HepG2 (cell line): ENCODE data around the gene ING5. TPM values are rescaled to one million over a fixed set of nuclear protein-coding genes. Genes with fewer than 3 reads are reported as not detected.
A peak's percentile ranks its signal among the peaks of the same experiment; 100 is the strongest.

Experiments used
- ARNT2 ChIP-seq: sonication (generic); formaldehyde crosslinking; IDR thresholded peaks from 2 replicates; pipeline ENCODE4 v1.8.0; 2022; ENCODE audit warnings: mild to moderate bottlenecking, low read depth, missing genetic modification reagents, moderate library complexity
- ETV5 ChIP-seq: IDR thresholded peaks from 2 replicates; pipeline ENCODE4 v1.6.1; 2018; ENCODE audit warnings: missing biosample characterization, missing genetic modification reagents, inconsistent platforms, borderline replicate concordance
- MYC ChIP-seq: sonication (generic); formaldehyde crosslinking; IDR thresholded peaks from 2 replicates; pipeline ENCODE4 v1.9.0; 2021; ENCODE audit warnings: missing genetic modification reagents, borderline replicate concordance
- NFATC3 ChIP-seq: sonication (generic); formaldehyde crosslinking; IDR thresholded peaks from 2 replicates; pipeline ENCODE4 v1.5.1; 2020; ENCODE audit warnings: mild to moderate bottlenecking, missing genetic modification reagents
- NR2C2 ChIP-seq: sonication (generic); formaldehyde crosslinking; IDR thresholded peaks from 2 replicates; pipeline ENCODE4 v1.4.0; 2020; ENCODE audit warnings: missing genetic modification reagents, mild to moderate bottlenecking, moderate library complexity, borderline replicate concordance
- SIX1 ChIP-seq: sonication (generic); formaldehyde crosslinking; IDR thresholded peaks from 2 replicates; pipeline ENCODE4 v1.4.0; 2020; ENCODE audit warnings: missing genetic modification reagents, borderline replicate concordance
- TP53 ChIP-seq: sonication (generic); formaldehyde crosslinking; conservative IDR thresholded peaks from 2 replicates; pipeline ENCODE4 v1.4.0; 2020; ENCODE audit warnings: missing genetic modification reagents
- ZBTB3 ChIP-seq: sonication (generic); formaldehyde crosslinking; IDR thresholded peaks from 2 replicates; pipeline ENCODE4 v1.4.0; 2020; ENCODE audit warnings: low read depth, mild to moderate bottlenecking, moderate library complexity, missing genetic modification reagents, borderline replicate concordance
- ZNF292 ChIP-seq: sonication (generic); formaldehyde crosslinking; IDR thresholded peaks from 2 replicates; pipeline ENCODE4 v1.8.1; 2022; ENCODE audit warnings: mild to moderate bottlenecking, low read depth, missing genetic modification reagents, borderline replicate concordance
- ZNF44 ChIP-seq: sonication (generic); formaldehyde crosslinking; IDR thresholded peaks from 2 replicates; pipeline ENCODE4 v1.5.1; 2020; ENCODE audit warnings: mild to moderate bottlenecking, missing genetic modification reagents
- ZNF550 ChIP-seq: sonication (generic); formaldehyde crosslinking; IDR thresholded peaks from 2 replicates; pipeline ENCODE4 v1.4.0; 2020; ENCODE audit warnings: mild to moderate bottlenecking, missing genetic modification reagents, borderline replicate concordance
- polyA plus RNA-seq, 8 experiments: library from polyadenylated mRNA; depleted of rRNA in 3 of 8; stranded (reverse) in 7 of 8; unstranded in 1 of 8; fragments of >200 nt; fragmentation: Illumina TruSeq in 4 of 8; extraction: Trizol in 4 of 8; gene quantifications; 2 replicates each; pipeline versions ENCODE4 v1.2.1 to v1.2.3, GENCODE V29; 2011 to 2016; ENCODE audit warnings: low read depth in 4 of 8, missing spikeins in 1 of 8, mixed read lengths in 1 of 8; ENCODE audit not compliant: insufficient read depth in 1 of 8
- total RNA-seq, 5 experiments: library from RNA; depleted of rRNA; stranded (reverse); fragments of >200 nt; fragmentation: Illumina TruSeq; extraction: Trizol; gene quantifications; 2 replicates each; pipeline ENCODE4 v1.2.3, GENCODE V29; 2016; ENCODE audit warnings: low read depth in 1 of 5
- TF ChIP-seq, protein P1 (sequence below): sonication (generic); formaldehyde crosslinking; IDR thresholded peaks from 2 replicates; pipeline ENCODE4 v1.4.0; 2020; ENCODE audit warnings: missing genetic modification reagents
- TF ChIP-seq, protein P2 (sequence below): sonication (generic); formaldehyde crosslinking; IDR thresholded peaks from 2 replicates; pipeline ENCODE4 v1.8.0; 2022; ENCODE audit warnings: missing genetic modification reagents, mild to moderate bottlenecking, inconsistent platforms, borderline replicate concordance
- TF ChIP-seq, protein P3 (sequence below): sonication (generic); formaldehyde crosslinking; IDR thresholded peaks from 2 replicates; pipeline ENCODE4 v1.4.0; 2020; ENCODE audit warnings: missing genetic modification reagents
- TF ChIP-seq, protein P4 (sequence below): sonication (generic); formaldehyde crosslinking; IDR thresholded peaks from 2 replicates; pipeline ENCODE4 v1.5.0; 2020; ENCODE audit warnings: missing genetic modification reagents, mild to moderate bottlenecking, borderline replicate concordance
- TF ChIP-seq, protein P5 (sequence below): IDR thresholded peaks from 2 replicates; pipeline ENCODE4 v1.6.1; 2016; ENCODE audit warnings: missing compliant biosample characterization, missing genetic modification reagents, borderline replicate concordance
- TF ChIP-seq, protein P6 (sequence below): sonication (generic); formaldehyde crosslinking; IDR thresholded peaks from 2 replicates; pipeline ENCODE4 v1.5.0; 2020; ENCODE audit warnings: missing genetic modification reagents

The ING5 gene
- total and polyA plus RNA-seq, 2 of the 13 experiments (the other 11 are each of a cell fraction or from before 2014, with no cell fraction given), result 61.9 to 71.9 TPM

DNA sequence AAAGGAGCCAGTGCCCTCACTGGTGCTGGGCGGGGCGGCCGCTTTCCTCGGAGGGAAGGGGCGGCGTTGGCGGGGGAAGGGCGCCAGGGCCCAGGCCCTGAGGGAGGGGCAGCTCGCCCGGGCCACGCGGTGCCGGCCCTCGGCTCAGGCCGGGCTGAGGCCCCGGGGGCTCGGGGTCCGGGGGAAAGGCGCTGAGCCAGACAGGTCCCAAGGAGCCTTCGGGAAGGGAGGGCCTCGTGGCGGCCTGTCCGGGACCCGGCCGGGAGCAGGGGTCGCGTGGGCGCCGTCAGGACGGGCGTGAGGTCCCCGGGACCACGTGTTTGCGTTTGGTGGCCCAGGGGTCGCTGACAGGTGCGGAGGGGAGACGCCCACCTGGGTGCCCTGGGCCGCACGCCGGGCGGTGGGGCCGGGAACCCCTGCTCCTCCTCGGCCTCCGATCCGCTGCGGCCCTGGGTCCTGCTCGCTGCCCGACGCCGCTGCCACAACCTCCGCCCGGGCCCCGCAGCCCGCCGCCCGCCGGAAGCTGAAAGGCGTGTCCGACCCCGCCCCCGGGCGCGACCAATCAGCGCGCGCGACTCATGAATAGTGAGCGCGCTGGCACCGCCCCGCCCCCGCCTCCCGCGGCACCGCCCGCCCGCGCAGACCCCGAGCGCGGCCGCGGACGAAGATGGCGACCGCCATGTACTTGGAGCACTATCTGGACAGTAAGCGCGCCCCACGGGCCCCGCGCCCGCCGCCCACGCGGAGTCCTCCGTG lies at the start of gene ING5 (continued):
- TF ChIP-seq ETV5 (CRISPR knock-in tag), result peak; percentile 32; the same call in 1 of the 2 replicates
- TF ChIP-seq ARNT2 (CRISPR knock-in tag), result peak; percentile 98
- peak; percentile 6; the same call in 1 of the 2 replicates for TF ChIP-seq NFATC3 (CRISPR knock-in tag)
- TF ChIP-seq, protein P1, sequence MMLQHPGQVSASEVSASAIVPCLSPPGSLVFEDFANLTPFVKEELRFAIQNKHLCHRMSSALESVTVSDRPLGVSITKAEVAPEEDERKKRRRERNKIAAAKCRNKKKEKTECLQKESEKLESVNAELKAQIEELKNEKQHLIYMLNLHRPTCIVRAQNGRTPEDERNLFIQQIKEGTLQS (CRISPR knock-in tag), result no peak; the same call in 1 of the 2 replicates
- TF ChIP-seq, protein P2, sequence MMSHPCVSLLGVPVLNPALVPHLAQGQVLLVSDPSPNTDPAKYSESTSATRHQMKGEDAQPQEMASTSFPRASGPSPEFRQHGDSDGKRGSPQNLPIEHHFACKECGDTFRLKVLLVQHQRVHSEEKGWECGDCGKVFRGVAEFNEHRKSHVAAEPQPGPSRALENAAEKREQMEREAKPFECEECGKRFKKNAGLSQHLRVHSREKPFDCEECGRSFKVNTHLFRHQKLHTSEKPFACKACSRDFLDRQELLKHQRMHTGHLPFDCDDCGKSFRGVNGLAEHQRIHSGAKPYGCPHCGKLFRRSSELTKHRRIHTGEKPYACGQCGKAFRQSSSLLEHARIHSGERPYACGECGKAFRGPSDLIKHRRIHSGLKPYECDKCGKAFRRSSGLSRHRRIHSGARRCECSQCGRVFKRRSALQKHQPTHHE, result 0 out of 2 replicates have a peak, but pooled peaks have one; percentile 77
- no peak for TF ChIP-seq SIX1
- TF ChIP-seq, protein P3, sequence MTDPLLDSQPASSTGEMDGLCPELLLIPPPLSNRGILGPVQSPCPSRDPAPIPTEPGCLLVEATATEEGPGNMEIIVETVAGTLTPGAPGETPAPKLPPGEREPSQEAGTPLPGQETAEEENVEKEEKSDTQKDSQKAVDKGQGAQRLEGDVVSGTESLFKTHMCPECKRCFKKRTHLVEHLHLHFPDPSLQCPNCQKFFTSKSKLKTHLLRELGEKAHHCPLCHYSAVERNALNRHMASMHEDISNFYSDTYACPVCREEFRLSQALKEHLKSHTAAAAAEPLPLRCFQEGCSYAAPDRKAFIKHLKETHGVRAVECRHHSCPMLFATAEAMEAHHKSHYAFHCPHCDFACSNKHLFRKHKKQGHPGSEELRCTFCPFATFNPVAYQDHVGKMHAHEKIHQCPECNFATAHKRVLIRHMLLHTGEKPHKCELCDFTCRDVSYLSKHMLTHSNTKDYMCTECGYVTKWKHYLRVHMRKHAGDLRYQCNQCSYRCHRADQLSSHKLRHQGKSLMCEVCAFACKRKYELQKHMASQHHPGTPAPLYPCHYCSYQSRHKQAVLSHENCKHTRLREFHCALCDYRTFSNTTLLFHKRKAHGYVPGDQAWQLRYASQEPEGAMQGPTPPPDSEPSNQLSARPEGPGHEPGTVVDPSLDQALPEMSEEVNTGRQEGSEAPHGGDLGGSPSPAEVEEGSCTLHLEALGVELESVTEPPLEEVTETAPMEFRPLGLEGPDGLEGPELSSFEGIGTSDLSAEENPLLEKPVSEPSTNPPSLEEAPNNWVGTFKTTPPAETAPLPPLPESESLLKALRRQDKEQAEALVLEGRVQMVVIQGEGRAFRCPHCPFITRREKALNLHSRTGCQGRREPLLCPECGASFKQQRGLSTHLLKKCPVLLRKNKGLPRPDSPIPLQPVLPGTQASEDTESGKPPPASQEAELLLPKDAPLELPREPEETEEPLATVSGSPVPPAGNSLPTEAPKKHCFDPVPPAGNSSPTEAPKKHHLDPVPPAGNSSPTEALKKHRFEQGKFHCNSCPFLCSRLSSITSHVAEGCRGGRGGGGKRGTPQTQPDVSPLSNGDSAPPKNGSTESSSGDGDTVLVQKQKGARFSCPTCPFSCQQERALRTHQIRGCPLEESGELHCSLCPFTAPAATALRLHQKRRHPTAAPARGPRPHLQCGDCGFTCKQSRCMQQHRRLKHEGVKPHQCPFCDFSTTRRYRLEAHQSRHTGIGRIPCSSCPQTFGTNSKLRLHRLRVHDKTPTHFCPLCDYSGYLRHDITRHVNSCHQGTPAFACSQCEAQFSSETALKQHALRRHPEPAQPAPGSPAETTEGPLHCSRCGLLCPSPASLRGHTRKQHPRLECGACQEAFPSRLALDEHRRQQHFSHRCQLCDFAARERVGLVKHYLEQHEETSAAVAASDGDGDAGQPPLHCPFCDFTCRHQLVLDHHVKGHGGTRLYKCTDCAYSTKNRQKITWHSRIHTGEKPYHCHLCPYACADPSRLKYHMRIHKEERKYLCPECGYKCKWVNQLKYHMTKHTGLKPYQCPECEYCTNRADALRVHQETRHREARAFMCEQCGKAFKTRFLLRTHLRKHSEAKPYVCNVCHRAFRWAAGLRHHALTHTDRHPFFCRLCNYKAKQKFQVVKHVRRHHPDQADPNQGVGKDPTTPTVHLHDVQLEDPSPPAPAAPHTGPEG, result peak; percentile 91; the same call in 1 of the 2 replicates
- TF ChIP-seq, protein P4, sequence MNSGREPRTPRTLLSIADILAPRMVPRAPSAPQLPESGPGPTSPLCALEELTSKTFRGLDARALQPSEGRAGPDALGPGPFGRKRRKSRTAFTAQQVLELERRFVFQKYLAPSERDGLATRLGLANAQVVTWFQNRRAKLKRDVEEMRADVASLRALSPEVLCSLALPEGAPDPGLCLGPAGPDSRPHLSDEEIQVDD, result peak; percentile 95
- TF ChIP-seq ZNF44, result 0 out of 2 replicates have a peak, but pooled peaks have one; percentile 69
- no peak for TF ChIP-seq ZNF292
- no peak for TF ChIP-seq TP53
- peak; percentile 99 for TF ChIP-seq MYC (CRISPR knock-in tag)
- TF ChIP-seq ZBTB3 (CRISPR knock-in tag), result peak; percentile 93
- peak; percentile 60 for TF ChIP-seq NR2C2 (CRISPR knock-in tag)
- TF ChIP-seq ZNF550 (CRISPR knock-in tag), result 0 out of 2 replicates have a peak, but pooled peaks have one; percentile 53
- TF ChIP-seq, protein P5, sequence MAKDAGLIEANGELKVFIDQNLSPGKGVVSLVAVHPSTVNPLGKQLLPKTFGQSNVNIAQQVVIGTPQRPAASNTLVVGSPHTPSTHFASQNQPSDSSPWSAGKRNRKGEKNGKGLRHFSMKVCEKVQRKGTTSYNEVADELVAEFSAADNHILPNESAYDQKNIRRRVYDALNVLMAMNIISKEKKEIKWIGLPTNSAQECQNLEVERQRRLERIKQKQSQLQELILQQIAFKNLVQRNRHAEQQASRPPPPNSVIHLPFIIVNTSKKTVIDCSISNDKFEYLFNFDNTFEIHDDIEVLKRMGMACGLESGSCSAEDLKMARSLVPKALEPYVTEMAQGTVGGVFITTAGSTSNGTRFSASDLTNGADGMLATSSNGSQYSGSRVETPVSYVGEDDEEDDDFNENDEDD, result peak; percentile 90
- TF ChIP-seq, protein P6, sequence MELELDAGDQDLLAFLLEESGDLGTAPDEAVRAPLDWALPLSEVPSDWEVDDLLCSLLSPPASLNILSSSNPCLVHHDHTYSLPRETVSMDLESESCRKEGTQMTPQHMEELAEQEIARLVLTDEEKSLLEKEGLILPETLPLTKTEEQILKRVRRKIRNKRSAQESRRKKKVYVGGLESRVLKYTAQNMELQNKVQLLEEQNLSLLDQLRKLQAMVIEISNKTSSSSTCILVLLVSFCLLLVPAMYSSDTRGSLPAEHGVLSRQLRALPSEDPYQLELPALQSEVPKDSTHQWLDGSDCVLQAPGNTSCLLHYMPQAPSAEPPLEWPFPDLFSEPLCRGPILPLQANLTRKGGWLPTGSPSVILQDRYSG (CRISPR knock-in tag), result peak; percentile 93
